Uterus (tissue), 4 donors: ENCODE data around the gene DNPEP. TPM values are rescaled to one million over a fixed set of nuclear protein-coding genes. Genes with fewer than 3 reads are reported as not detected.
A peak's percentile ranks its signal among the peaks of the same experiment; 100 is the strongest.

Experiments used
- DNase-seq, 2 donors: peaks; one replicate each; pipeline ENCODE4 v3.0.0-alpha.2; 2019 to 2020
- H3K27ac ChIP-seq, 2 donors: fragments of 200-600 bp; sonication (generic); 1 replicate in 1 of 2; 2 replicates in 1 of 2; pipeline ENCODE4 v1.5.1; 2016 to 2018
- H3K27me3 ChIP-seq, 2 donors: fragments of 200-600 bp; sonication (generic); one replicate each; pipeline ENCODE4 v1.5.1; 2018 to 2019; ENCODE audit warnings: control low read depth in 1 of 2
- H3K36me3 ChIP-seq, 2 donors: fragments of 200-600 bp; sonication (generic); one replicate each; pipeline ENCODE4 v1.5.1; 2019; ENCODE audit warnings: control low read depth in 1 of 2
- H3K4me1 ChIP-seq, 2 donors: fragments of 200-600 bp; sonication (generic); one replicate each; pipeline ENCODE4 v1.5.1; 2018 to 2019; ENCODE audit warnings: control low read depth in 1 of 2
- H3K4me3 ChIP-seq, 2 donors: fragments of 200-600 bp; sonication (generic); 1 replicate in 1 of 2; 2 replicates in 1 of 2; pipeline ENCODE4 v1.5.1; 2018 to 2019; ENCODE audit warnings: mild to moderate bottlenecking in 1 of 2
- H3K9me3 ChIP-seq, 2 donors: fragments of 200-600 bp; sonication (generic); one replicate each; pipeline ENCODE4 v1.5.1; 2019; ENCODE audit warnings: control low read depth in 1 of 2
- CTCF ChIP-seq, 4 experiments: fragments of 200-600 bp in 2 of 4; fragments of 450-650 bp in 2 of 4; sonication (generic) in 2 of 4; IDR thresholded peaks; one replicate each; pipeline ENCODE4 v1.5.1; 2016 to 2019; ENCODE audit warnings: antibody characterized with exemption in 4 of 4, mild to moderate bottlenecking in 2 of 4, moderate library complexity in 1 of 4
- POLR2A ChIP-seq, 2 donors: fragments of 450-650 bp; IDR thresholded peaks; one replicate each; pipeline ENCODE4 v1.6.1; 2016; ENCODE audit warnings: antibody characterized with exemption in 2 of 2, mild to moderate bottlenecking in 1 of 2, moderate library complexity in 1 of 2
- intact Hi-C: fragments of 100-400 bp; cut with DNase I; formaldehyde crosslinking; loops from one replicate; pipeline ENCODE4 v1.15.1; 2023; ENCODE audit warnings: low total_unique reads
- total RNA-seq, 4 donors: library from RNA; depleted of rRNA in 3 of 4; stranded (reverse); fragments of >200 nt in 3 of 4; gene quantifications; one replicate each; pipeline versions ENCODE4 v1.1.0 to v1.2.4, GENCODE V29; 2014 to 2023
- donor health status: DM: yes; HTN: yes; CAD: no.

Gene DNPEP
- total RNA-seq, 4 donors from 2014 or later = 35.9 to 93.7 (median 47.5) TPM

GRCh38 chr2:219368690-219369191 is 19.0 kb downstream of the DNPEP start:
- H3K9me3 ChIP-seq = no peaks in the 10 kb centered on the region
- TF ChIP-seq CTCF (IDR thresholded peaks at IDR 0.05) (no peak), POLR2A (IDR thresholded peaks at IDR 0.05) (no peak)
- intact Hi-C loops = no loop called here
- H3K36me3 ChIP-seq = no peaks in the 10 kb centered on the region
- peak overlapping the region; percentile 55 to 66 for H3K27ac ChIP-seq
- no peaks in the 10 kb centered on the region for H3K4me1 ChIP-seq
- no peaks in the 10 kb centered on the region for H3K27me3 ChIP-seq
- no peak for DNase-seq
- no peak overlapping the region for H3K4me3 ChIP-seq

- Histone ChIP-seq H3K27me3 (peaks cover 0 to 8% of the 10 kb centered on the region in 2 donors), H3K9me3 (no peaks in the 10 kb centered on the region), H3K4me1 (peaks cover 0 to 6% of the 10 kb centered on the region in 2 donors), H3K4me3 (no peak overlapping the region), H3K27ac (no peak overlapping the region), H3K36me3 (no peaks in the 10 kb centered on the region)
- DNase-seq = peak in 1 of 2 donors; percentile 43
- no peak for TF ChIP-seq POLR2A (IDR thresholded peaks at IDR 0.05)
- no peak for TF ChIP-seq CTCF (IDR thresholded peaks at IDR 0.05)
- intact Hi-C loops = no loop called here
These were observed 25.1 kb downstream of the DNPEP start for GRCh38 chr2:219362524-219363164.

GRCh38 chr2:219362072-219362471 is 25.6 kb downstream of the DNPEP start:
- no peak for TF ChIP-seq CTCF (IDR thresholded peaks at IDR 0.05)
- intact Hi-C loops = no loop called here
- peaks cover 0 to 6% of the 10 kb centered on the region in 2 donors for H3K4me1 ChIP-seq
- H3K27me3 ChIP-seq = peaks cover 0 to 11% of the 10 kb centered on the region in 2 donors
- H3K9me3 ChIP-seq = no peaks in the 10 kb centered on the region
- no peaks in the 10 kb centered on the region for H3K36me3 ChIP-seq
- DNase-seq = no peak
- H3K4me3 ChIP-seq = no peak overlapping the region
- no peak overlapping the region for H3K27ac ChIP-seq

GRCh38 chr2:219358170-219359075 is 29.3 kb downstream of the DNPEP start:
- TF ChIP-seq CTCF (IDR thresholded peaks at IDR 0.05) = no peak
- DNase-seq = no peak

GRCh38 chr2:219356834-219357233 is 30.9 kb downstream of the DNPEP start:
- intact Hi-C loops = no loop called here
- peaks cover 0 to 25% of the 10 kb centered on the region in 2 donors for H3K27me3 ChIP-seq
- peaks cover 0 to 6% of the 10 kb centered on the region in 2 donors for H3K4me1 ChIP-seq
- no peak for DNase-seq
- H3K27ac ChIP-seq = no peak overlapping the region
- TF ChIP-seq CTCF (IDR thresholded peaks at IDR 0.05) = no peak
- no peak for TF ChIP-seq POLR2A (IDR thresholded peaks at IDR 0.05)
- no peak overlapping the region for H3K4me3 ChIP-seq
- no peaks in the 10 kb centered on the region for H3K9me3 ChIP-seq
- H3K36me3 ChIP-seq = no peaks in the 10 kb centered on the region

More at GRCh38 chr2:219358170-219359075, 29.3 kb downstream of the DNPEP start:
- intact Hi-C loops = no loop called here
- H3K36me3 ChIP-seq = no peaks in the 10 kb centered on the region
- peaks cover 0 to 25% of the 10 kb centered on the region in 2 donors for H3K27me3 ChIP-seq
- no peaks in the 10 kb centered on the region for H3K9me3 ChIP-seq
- H3K4me1 ChIP-seq = peaks cover 0 to 6% of the 10 kb centered on the region in 2 donors
- H3K27ac ChIP-seq = no peak overlapping the region
- no peak overlapping the region for H3K4me3 ChIP-seq
